GM12874 (cell line): Measurements from ENCODE around the gene ELMO1.

ENCODE experiments used
- CTCF ChIP-seq: IDR thresholded peaks from 2 replicates; pipeline ENCODE4 v1.5.1; 2011; ENCODE audit warnings: low read depth, mild to moderate bottlenecking, control low read depth, low read length, moderate library complexity; ENCODE audit not compliant: insufficient read depth

Gene ELMO1

GRCh38 chr7:36943591-36944435 lies 504.9 kb downstream of the ELMO1 start:
- TF ChIP-seq CTCF = no peak

- no peak for TF ChIP-seq CTCF
These were observed 505.7 kb downstream of the ELMO1 start for GRCh38 chr7:36942955-36943354.

GRCh38 chr7:36942541-36942940 lies 506.1 kb downstream of the ELMO1 start:
- TF ChIP-seq CTCF = no peak

- TF ChIP-seq CTCF = no peak
These were observed 506.6 kb downstream of the ELMO1 start for GRCh38 chr7:36942025-36942424.

- no peak for TF ChIP-seq CTCF
These were observed 507.3 kb downstream of the ELMO1 start for GRCh38 chr7:36941359-36941758.

- TF ChIP-seq CTCF = no peak
These were observed 508.8 kb downstream of the ELMO1 start for GRCh38 chr7:36939816-36940215.

- no peak for TF ChIP-seq CTCF
These were observed 510.7 kb downstream of the ELMO1 start for GRCh38 chr7:36937754-36938563.
